Fibroblast of pulmonary artery (primary cell): ENCODE results near the gene TWF2.

Source experiments
- DNase-seq: peaks from one replicate; pipeline ENCODE4 v3.0.0-alpha.2; 2010; ENCODE audit warnings: low read depth
- H3K4me3 ChIP-seq: replicated peaks from 2 replicates; pipeline ENCODE4 v1.5.1; 2011; ENCODE audit warnings: low read depth, mild to moderate bottlenecking, control low read depth, low read length, moderate library complexity
- CTCF ChIP-seq: IDR thresholded peaks from 2 replicates; pipeline ENCODE4 v1.5.1; 2011; ENCODE audit warnings: mild to moderate bottlenecking, control low read depth, low read length, inconsistent platforms; ENCODE audit errors: missing control alignments

The TWF2 gene

GRCh38 chr3:52182196-52182595 lies 56.8 kb downstream of the TWF2 start:
- no peak for DNase-seq
- no peak overlapping the region for H3K4me3 ChIP-seq
- TF ChIP-seq CTCF: no peak

GRCh38 chr3:52181543-52181942 lies 57.4 kb downstream of the TWF2 start:
- no peak overlapping the region for H3K4me3 ChIP-seq
- TF ChIP-seq CTCF: no peak
- peak; percentile 78 for DNase-seq
